GM21619 (cell line): ENCODE data around the gene RARG.
A peak's percentile ranks its signal among the peaks of the same experiment; 100 is the strongest.
"Not testable (repeated sequence)": the region's sequence is repeated elsewhere in the genome, so short reads cannot be mapped to it uniquely, and the experiment has no call there.

Experiments
- ATAC-seq: cut with Tn5 transposase; IDR thresholded peaks from one replicate; pipeline ENCODE4 v1.9.1; 2021; ENCODE audit not compliant: unreplicated experiment

The RARG gene

DNA sequence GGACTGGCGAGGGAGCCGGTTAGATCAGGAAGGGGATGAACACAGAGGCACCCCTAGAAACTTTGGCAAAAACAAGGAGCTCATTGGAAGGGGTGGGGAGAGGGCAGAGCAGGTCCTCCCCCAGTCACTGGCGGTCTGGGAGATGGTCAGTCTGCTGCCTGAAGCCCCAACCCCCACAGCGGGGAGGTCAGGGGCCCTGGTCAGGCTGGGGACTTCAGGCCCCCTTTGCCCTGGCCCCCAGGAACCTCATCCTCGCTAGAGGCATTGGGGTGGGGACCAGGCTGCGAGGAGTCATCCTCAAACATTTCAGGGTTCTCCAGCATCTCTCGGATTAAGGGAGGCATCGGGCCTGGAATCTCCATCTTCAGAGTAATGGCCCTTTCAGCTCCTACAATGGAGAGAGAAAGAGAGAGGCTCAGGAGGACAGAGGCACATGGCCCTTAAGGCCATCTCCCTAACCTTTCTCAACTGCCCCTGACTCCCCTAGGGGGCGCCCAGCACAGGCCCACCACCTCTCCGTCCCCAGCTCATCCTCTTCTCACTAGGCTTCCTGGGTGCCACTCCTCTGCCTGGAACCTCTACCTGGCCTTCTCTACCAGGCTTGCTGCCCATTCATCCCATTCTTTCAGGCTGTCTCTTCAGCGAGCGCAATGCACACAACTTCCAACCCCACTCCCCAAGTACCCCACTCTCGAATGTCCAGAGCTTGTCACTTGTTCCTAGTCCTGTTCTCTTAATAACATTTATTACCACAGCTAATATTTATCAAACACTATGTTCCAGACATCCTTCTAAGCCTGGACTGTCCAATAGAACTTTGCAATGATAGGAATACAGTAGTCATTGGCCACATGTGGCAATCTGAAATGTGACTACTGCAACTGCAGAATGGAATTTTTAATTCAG lies 20.3 kb downstream of the RARG start:
- no peak for ATAC-seq

DNA sequence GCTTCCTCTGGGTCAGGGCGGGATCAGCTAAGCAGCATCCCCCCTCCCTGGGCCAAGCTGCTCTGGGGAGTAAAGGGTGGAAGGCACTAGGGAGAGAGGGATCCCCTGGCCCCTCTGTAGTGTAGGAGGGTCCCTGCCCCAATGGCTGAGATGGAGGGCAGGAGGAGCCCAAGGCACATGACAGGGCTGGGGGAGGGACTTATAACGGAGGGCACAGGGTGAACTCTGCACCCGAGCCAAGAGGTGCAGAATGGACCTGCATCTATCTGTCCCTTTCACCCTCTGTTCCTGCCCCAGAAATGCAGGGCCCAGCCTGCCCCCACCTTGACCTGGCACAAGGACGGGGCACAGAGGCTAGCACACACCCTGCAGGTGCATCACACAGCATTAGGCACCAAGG lies 21.2 kb downstream of the RARG start:
- no peak for ATAC-seq

DNA sequence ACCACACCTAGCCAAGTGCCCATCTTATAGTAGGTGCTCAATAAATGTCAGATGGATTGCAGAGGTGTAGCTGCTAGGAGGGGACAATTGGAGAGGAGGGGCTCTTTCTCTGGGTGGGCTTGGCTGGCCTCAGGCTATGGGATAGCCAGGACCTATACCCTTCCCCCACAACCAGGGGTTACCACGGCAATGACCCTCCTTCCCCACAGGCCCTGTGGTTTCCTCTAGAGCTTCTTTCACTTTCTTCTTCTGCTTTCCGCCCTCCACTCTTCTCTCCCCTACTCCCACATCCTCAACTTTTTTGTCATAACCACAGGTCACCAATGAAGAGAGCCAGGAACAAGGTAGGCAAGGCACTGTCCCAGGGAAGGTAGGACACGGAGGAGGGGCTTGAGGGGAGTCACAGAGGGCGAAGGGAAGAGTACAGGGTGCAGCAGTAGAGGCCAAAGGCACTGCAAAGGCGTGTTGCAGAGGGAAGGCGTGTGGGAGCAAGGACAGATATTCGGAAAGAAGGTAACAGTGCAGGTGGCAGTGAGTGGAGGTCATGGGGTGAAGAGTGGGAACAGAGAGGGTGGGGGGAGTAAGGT lies 23.0 kb downstream of the RARG start:
- ATAC-seq: peak; percentile 49

DNA sequence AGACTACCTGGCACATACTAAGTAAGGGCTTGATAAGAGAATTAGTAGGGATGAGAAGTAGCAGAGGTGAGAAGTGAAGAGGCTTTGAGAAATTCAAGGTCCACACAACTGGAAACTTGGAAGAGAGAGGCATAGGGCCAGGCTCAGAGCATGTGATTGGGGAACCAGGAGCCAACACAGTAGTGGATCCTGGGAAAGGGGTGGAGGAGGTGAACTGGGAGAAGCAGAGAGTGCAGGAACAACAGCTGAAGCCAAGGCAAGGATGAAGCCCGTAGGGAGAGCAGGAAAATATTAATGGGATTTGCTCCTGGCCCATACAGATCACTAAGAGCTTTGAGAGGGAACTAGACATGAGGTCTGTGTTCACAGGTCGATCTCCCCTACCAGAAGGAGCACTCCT lies 23.6 kb downstream of the RARG start:
- no peak for ATAC-seq

DNA sequence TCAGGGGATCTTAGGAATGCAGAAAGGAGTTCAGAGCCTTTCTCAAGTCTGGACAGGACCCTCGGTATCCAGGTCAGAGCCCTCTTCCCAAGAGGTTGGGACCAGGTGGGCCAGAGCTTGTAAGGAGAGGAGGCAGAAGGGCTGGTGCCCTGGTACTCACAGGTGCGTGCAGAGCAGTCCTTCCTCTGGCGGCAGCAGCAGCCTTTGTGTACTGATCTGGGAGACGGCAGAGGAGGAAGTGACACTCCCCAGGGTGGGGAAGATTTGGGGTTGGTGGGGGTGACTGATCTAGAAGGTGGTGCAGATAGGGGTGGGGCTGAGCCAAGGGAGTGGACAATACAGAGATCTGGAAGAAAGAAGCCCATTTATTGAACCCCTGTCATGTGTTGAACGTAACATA lies 25.0 kb downstream of the RARG start, which contains the start of gene ITGB7:
TSS of gene ITGB7 (minus strand) at position 210 of the 400 bp plus-strand sequence. CDS start 6,808 bp downstream, outside the sequence.
- ATAC-seq: peak; percentile 53

DNA sequence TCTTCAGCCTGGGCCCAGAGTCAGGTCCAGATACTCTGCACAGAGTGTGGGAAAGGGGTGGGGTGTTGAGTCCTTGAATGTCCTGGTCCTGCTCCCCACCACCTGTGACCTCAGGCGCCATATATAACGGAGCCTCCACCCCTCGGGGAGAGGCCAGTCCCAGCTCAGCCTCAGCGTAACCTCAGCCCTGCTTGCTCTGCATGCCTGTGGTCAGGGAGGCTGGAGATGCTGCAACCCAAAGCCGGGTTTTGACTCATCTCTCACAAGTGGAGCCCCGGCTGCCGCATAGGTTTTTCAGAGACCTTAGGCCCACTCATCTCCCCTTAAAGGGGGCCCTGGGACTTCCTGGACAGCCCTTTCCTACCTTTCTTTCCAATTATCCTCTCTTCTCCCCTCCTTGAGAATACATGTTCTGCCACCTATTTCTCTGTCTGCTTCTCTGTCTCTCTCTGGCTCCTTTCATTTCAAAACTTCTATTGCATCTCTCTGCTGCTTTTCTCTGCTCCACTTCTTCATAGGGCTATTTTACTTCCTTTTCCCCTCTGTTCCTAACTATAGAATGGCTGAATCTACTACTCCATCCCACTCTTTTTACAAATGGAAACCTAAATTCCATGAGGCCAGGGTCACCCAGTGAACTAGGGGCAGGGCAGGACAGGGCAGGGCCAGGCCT lies 26.1 kb downstream of the RARG start:
- ATAC-seq: peak; percentile 65

DNA sequence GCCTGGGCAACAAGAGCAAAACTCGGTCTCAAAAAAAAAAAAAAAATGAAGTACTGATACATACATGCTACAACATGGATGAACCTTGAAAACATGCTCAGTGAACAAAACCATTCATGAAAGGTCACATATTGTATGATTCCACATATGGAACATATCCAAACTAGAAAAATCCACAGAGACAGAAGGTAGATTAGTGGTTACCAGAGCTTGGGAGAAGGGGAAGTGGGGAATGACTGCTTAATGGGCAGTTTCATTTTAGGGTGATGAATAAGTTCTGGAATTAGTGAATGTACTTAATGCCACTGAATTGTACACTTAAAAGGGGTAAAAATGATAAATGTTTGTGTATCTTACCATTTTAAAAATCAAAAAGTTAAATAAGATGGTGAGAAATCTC lies 27.7 kb downstream of the RARG start:
- ATAC-seq: no peak

DNA sequence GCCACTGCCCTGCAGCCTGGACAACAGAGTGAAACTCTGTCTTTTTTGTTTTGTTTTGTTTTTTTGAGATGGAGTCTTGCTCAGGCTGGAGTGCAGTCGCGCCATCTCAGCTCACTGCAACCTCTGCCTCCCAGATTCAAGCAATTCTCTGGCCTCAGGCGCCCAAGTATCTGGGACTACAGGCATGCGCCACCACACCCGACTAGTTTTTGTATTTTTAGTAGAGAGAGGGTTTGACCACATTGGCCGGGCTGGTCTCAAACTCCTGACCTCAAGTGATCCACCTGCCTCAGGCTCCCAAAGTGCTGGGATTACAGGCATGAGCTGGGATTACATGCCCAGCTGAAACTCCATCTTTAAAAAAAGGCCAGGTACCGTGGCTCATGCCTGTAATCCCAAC lies 29.7 kb downstream of the RARG start:
- ATAC-seq: not testable (repeated sequence)

DNA sequence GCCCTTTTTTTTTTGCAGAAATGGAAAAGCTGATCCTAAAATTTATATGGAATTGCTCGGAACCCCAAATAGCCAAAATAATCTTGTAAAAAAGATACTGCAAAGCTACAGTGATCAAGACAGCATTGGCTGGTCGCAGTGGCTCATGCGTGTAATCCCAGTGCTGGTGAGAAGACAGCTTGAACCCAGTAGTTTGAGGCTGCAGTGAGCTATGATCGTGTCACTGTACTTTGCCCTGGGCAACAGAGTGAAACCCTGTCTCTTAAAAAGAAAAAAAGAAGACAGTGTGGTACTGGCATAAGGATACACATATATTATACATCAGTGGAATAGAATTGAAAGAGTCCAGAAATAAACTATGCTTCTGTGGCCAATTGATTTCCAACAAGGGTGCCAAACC lies 30.4 kb downstream of the RARG start:
- ATAC-seq: no peak

DNA sequence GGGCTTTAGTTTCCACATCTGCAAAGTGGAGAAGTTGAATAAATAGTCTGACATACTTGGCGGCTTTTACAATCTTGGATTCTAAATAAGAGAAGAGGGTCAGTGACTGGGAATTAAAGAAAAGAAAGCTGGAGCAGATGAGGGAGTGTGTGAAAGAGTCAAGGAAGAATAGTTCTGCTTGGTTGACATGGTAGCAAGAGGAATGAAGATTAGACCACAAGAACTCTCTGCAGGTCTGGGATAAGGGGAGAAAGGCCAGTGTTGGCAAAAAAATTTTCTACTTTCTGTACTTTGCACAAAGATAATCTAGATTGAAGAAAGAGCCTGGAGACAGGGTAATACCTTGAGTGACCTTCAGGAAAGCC lies 30.9 kb downstream of the RARG start:
- no peak for ATAC-seq

DNA sequence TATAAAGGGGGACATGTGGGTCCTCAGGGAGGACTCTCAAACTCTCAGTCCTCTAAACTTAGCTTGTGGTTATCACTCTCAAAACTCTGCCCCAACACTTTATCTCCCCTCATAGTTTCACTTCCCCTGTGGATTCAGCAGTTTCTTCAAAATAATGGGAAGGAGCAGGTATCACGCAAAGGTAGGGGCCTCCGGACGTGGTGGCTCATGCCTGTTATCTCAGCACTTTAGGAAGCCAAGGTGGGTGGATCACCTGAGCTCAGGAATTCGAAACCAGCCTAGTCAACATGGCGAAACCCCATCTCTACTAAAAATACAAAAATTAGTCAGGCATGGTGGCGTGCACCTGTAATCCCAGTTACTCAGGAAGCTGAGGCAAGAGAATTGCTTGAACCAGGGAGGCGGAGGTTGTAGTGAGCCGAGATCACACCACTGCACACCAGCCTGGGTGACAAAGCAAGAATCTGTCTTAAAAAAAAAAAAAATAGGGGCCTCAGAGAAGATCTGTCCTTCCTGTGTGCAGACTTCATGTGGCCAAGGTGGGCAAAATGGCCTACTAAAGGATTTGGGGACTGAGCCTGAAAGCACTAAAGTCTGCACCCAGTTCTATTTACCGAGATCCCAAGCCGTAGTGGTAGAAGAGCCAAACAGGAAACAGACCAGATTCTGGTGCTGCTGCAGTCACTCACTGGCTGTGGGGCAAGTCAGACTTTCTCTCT lies 31.4 kb downstream of the RARG start:
- peak; percentile 52 for ATAC-seq

DNA sequence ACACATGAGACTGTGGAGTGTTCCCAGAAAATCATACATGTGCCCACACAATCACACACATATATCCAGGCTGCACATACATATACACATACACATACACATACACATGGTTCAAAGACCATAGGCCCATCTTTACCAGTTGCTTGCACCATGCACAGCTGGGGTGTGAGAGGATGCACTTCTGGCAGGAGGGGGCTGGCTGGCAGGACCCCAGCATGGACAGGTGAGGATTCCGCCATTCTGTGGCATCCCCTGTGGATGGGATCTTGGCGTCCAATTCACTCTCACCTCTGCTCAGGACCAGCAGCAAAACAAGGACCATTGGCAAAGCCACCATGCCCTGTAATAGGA lies 31.9 kb downstream of the RARG start:
- ATAC-seq: peak; percentile 13

DNA sequence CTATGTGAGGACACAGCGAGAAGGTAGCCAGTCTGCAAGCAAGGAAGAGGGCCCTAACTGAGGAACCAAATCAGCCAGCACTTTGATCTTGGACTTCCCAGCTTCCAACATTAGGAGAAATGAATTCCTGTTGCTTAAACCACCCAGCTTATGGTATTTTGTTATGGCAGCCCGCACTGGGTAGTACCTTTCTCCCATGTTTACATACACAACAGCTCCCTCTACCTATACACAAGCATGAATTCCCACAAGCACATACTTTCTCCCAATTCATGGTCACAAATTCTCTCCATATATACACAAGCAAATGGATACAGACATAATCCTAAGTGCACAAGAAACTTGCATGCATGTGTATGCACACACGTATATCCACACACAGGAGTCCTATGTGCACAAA lies 32.3 kb downstream of the RARG start:
- no peak for ATAC-seq

DNA sequence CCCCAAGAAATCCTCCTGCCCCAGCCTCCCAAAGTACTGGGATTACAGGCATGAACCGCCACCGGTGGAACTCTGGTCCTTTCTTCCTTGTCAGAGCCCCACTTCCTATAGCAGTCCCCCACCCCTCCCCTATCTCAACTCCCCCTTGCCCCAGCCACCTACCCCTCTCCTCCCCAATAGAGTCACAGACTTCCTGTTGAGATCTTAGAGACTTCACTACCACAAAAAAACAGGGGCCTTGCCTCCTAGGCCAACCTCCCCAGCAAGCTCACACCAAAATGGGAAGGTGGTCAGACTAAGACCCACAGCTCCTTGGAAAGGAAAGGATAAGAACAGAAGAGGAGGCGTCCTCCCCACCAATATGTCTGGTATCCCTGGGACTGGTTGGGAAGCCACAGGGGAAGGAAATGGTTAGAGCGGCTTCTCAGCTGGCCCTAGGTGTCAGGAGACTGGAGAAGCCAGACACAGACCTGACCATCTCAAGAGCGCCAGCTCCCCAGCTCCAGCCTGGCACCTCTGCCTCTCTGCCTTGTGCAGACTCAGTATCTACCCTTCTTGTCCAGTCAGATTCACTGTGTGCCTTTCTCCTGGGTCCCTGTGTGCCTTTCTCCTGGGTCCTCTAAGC lies 33.4 kb downstream of the RARG start:
- ATAC-seq: no peak

DNA sequence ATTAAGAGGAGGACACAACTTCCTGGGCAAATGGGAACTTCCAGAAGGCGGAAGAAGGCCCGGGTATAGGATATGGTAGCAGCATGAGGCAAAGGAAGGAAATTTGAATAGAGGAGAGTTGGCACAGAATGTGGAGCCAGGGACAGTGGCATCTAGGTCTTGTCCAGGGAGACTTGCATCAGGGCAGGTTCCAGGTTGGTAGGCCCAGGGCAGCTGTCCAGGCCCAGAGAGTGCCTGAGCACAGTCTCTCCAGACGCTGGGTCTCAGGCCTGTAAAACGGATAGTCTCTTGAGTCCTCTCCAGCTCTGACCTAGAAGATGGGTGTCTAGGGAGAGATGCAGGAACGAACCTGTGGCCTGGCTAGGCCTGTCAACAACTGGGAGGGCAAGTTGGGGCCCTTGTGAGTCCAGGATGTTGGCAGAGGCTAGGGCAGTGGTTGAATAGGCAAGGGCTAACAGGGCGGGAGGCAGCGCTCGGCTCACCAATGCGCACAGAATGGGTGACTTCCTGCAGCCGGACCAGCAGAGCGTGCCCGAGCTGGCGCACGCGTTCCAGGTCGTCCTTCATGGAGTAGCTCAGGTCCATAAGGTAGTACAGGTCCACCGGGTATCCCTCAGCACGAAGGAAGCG lies 34.9 kb downstream of the RARG start:
- ATAC-seq: no peak

DNA sequence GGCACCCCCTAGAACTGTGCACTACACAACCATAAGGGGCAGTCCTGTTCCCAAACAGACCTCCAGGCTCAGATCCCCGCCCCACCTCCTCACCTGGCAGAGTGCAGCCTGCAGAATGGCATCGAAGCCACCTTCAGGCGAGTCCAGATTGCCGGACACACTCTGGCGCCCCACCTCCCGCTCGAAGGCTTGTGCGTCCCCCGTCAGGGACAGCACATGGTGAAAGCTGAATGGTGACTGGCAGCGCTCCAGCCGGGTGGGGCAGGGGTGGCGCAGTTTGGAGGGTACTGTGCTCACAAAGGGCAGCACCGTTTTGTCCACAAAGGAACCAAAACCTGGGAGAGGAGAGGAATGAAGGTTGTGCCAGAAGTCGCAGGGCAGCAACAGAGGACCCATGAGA lies 35.5 kb downstream of the RARG start:
- ATAC-seq: no peak

DNA sequence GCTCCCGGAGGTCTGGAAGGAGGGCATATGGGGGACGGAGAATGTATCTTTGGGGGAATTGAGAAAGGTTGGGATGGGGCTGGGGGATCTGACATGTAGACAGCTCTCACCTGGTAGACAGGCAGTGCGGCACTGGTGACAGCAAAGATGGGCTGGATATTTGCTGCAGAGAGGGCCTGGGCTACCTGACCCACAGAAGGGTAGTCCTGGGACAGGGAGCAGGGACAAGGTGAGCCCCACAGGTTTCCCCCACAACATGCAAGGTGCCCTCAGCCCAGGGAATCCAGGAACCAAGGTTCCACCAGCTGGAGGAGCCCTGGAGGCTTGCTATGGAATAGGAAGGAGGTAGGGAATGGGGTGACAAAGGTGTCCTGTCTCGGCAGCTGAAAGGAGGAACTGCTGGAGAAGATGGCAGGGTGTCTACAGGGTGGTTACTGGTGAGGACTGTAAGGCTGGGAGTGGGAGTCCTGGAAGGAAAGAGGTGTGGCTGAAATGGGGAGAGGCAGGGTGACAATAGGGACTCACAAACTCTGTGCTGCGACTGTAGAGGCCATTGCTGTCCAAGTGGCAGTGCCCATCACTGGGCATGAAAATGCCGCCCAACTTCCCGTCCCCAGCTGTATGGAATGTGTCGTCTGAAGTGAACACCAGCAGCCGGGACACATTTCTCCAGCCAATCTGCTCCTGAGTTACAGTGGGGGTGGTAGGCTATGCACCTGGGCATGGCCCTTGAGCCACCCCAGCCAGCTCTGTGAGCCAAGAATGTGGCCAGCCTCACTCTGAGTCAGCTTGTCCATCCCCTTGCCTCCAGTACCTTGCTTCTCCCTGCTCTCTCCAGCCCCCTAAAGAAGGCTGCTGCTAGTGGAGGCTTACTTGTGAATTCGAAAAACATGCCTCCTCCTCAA lies 36.2 kb downstream of the RARG start:
- no peak for ATAC-seq

DNA sequence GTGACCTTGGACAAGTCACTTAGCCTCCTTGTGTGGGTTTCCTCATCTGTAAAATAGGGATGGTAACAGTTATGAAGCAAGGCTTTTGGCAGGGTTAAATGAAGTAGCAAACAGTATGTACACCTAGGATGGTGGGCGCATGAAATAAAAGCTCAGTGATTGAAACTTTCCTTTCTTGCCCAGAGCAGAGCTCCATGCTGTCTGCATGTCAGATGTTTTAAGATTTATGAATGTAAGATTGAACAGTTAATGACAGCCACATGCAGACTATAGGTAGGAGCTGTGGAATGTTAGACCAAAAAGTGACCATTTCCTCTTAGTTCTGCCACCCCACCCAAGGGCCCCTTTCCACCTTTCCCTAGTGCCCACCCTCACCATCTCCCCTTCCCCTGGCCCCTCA lies 37.0 kb downstream of the RARG start:
- ATAC-seq: no peak

DNA sequence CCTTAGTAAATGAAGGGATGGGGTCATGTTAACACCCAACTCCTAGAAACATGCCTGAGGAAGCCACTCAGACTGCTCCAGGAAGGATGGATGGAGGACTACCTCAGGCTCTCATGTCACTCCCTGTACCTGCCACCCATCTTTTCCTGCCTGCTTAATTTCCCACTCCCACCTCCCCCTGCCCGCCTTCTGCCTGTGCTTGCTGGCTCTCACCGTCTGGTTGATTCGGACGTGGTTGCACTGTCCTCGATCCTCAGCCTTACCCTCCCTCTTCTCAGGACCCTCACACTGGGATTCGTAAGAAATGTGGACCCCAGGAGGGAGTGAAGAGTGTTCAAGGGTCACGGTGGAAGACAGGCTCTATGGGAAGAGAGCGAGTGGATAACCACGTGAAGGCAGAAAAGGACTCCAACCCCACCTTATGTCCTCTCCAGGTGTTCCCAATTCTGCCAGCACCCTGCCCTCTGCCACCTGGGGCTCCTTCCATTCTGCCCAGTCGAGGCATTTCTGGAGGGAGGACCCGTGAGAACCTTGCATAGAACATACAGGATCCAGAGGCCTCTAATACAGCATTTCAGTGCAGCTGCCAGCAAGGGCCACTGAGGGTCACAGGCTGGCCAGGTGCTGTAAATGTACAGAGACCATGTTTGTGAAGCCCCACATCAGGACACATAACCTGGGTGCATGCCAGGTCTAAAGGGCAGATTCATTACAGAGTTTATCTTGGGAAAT lies 37.9 kb downstream of the RARG start:
- no peak for ATAC-seq
